HG03103 (cell line): ENCODE data around the gene CPA1.

Experiments
- ATAC-seq: cut with Tn5 transposase; IDR thresholded peaks from one replicate; pipeline ENCODE4 v1.9.1; 2021; ENCODE audit warnings: low read depth; ENCODE audit not compliant: unreplicated experiment

Gene CPA1

GRCh38 chr7:130393841-130394411 lies 13.6 kb downstream of the CPA1 start:
- no peak for ATAC-seq

GRCh38 chr7:130394421-130395195 lies 14.3 kb downstream of the CPA1 start:
- no peak for ATAC-seq

- no peak for ATAC-seq
These were observed 15.1 kb downstream of the CPA1 start for GRCh38 chr7:130395421-130395820.

GRCh38 chr7:130396109-130396508 lies 15.8 kb downstream of the CPA1 start:
- no peak for ATAC-seq

- ATAC-seq = no peak
These were observed 16.9 kb downstream of the CPA1 start for GRCh38 chr7:130397051-130397757.

- no peak for ATAC-seq
These were observed 17.4 kb downstream of the CPA1 start for GRCh38 chr7:130397758-130398073.

- no peak for ATAC-seq
These were observed 18.3 kb downstream of the CPA1 start for GRCh38 chr7:130398526-130399090.

GRCh38 chr7:130400120-130400572 lies 19.9 kb downstream of the CPA1 start:
- ATAC-seq = no peak

- ATAC-seq = no peak
These were observed 20.8 kb downstream of the CPA1 start for GRCh38 chr7:130401101-130401500.

- no peak for ATAC-seq
These were observed 21.3 kb downstream of the CPA1 start for GRCh38 chr7:130401578-130401977.

GRCh38 chr7:130405003-130405402 lies 24.7 kb downstream of the CPA1 start:
- no peak for ATAC-seq

GRCh38 chr7:130409067-130409711 lies 28.9 kb downstream of the CPA1 start:
- ATAC-seq = no peak

GRCh38 chr7:130409712-130410072 lies 29.4 kb downstream of the CPA1 start:
- ATAC-seq = no peak

- no peak for ATAC-seq
These were observed 30.7 kb downstream of the CPA1 start for GRCh38 chr7:130410868-130411541.

GRCh38 chr7:130413201-130413600 lies 32.9 kb downstream of the CPA1 start:
- no peak for ATAC-seq

- no peak for ATAC-seq
These were observed 34.7 kb downstream of the CPA1 start for GRCh38 chr7:130415006-130415405.

- ATAC-seq = no peak
These were observed 36.9 kb downstream of the CPA1 start for GRCh38 chr7:130417213-130417612.

GRCh38 chr7:130418306-130418705 lies 38.0 kb downstream of the CPA1 start:
- no peak for ATAC-seq

GRCh38 chr7:130419658-130420057 lies 39.4 kb downstream of the CPA1 start:
- ATAC-seq = no peak

GRCh38 chr7:130420943-130421578 lies 40.8 kb downstream of the CPA1 start:
- ATAC-seq = no peak
